Measurements from ENCODE around the gene MAP2K4. TPM values are rescaled to one million over a fixed set of nuclear protein-coding genes. Genes with fewer than 3 reads are reported as not detected.
A peak's percentile ranks its signal among the peaks of the same experiment; 100 is the strongest.
"Not testable (repeated sequence)": the region's sequence is repeated elsewhere in the genome, so short reads cannot be mapped to it uniquely, and the experiment has no call there.

The MAP2K4 gene
- total RNA-seq: 26.1 and 39.3 TPM in 2 replicates

GRCh38 chr17:12020642-12021622 lies at the start of gene MAP2K4:
TSS of gene MAP2K4 (plus strand) at chr17:12020877. CDS start at chr17:12020887, 10 bp downstream.
- DNase-seq (ENCODE audit: low read depth): peak; percentile 91
- no peak for TF ChIP-seq CTCF (IDR thresholded peaks at IDR 0.05; ENCODE audit: insufficient read depth, low read depth, low read length)
- H3K4me3 ChIP-seq (ENCODE audit: low read depth, low read length): peak within 1 kb of the TSS; percentile 73

GRCh38 chr17:11972741-11973140 lies 47.9 kb upstream of the MAP2K4 start:
- DNase-seq (ENCODE audit: low read depth); H3K4me3 ChIP-seq (ENCODE audit: low read depth, low read length): not testable (repeated sequence)

GRCh38 chr17:11979795-11980194 lies 40.9 kb upstream of the MAP2K4 start:
- TF ChIP-seq CTCF (IDR thresholded peaks at IDR 0.05; ENCODE audit: insufficient read depth, low read depth, low read length): no peak
- DNase-seq (ENCODE audit: low read depth): no peak
- no peak overlapping the region for H3K4me3 ChIP-seq (ENCODE audit: low read depth, low read length)

- no peak overlapping the region for H3K4me3 ChIP-seq (ENCODE audit: low read depth, low read length)
- peak; percentile 11 for DNase-seq (ENCODE audit: low read depth)
- TF ChIP-seq CTCF (IDR thresholded peaks at IDR 0.05; ENCODE audit: insufficient read depth, low read depth, low read length): peak; percentile 40
Measured at GRCh38 chr17:11980813-11981212, 39.9 kb upstream of the MAP2K4 start.

GRCh38 chr17:11981862-11982261 lies 38.8 kb upstream of the MAP2K4 start:
- DNase-seq (ENCODE audit: low read depth): no peak
- no peak for TF ChIP-seq CTCF (IDR thresholded peaks at IDR 0.05; ENCODE audit: insufficient read depth, low read depth, low read length)
- H3K4me3 ChIP-seq (ENCODE audit: low read depth, low read length): no peak overlapping the region

GRCh38 chr17:11986179-11986941 lies 34.3 kb upstream of the MAP2K4 start:
- no peak for DNase-seq (ENCODE audit: low read depth)
- TF ChIP-seq CTCF (IDR thresholded peaks at IDR 0.05; ENCODE audit: insufficient read depth, low read depth, low read length): no peak
- H3K4me3 ChIP-seq (ENCODE audit: low read depth, low read length): no peak overlapping the region

- no peak overlapping the region for H3K4me3 ChIP-seq (ENCODE audit: low read depth, low read length)
- TF ChIP-seq CTCF (IDR thresholded peaks at IDR 0.05; ENCODE audit: insufficient read depth, low read depth, low read length): peak; percentile 60
- DNase-seq (ENCODE audit: low read depth): peak; percentile 57
Measured at GRCh38 chr17:11986942-11987329, 33.7 kb upstream of the MAP2K4 start.
